Lung (tissue), 12 donors: ENCODE data around the gene P4HB. TPM values are rescaled to one million over a fixed set of nuclear protein-coding genes. Genes with fewer than 3 reads are reported as not detected.
A peak's percentile ranks its signal among the peaks of the same experiment; 100 is the strongest.

Experiments
- ATAC-seq: fragments of 200-7000 bp; cut with Tn5 transposase; one replicate; pipeline ENCODE4 v1.9.1; 2020; ENCODE audit warnings: moderate number of reproducible peaks; ENCODE audit not compliant: insufficient read depth, low FRiP score
- DNase-seq, 3 donors: peaks; one replicate each; pipeline ENCODE4 v3.0.0-alpha.2; 2013 to 2017
- H3K27ac ChIP-seq, 2 donors: one replicate each; pipeline ENCODE4 v1.5.1; 2013; ENCODE audit warnings: mild to moderate bottlenecking in 2 of 2, moderate library complexity in 2 of 2, control low read depth in 1 of 2, inconsistent platforms in 1 of 2, low read depth in 1 of 2, low read length in 1 of 2
- H3K27me3 ChIP-seq, 3 donors: one replicate each; pipeline ENCODE4 v1.5.1; 2013; ENCODE audit warnings: low read length in 2 of 3; ENCODE audit not compliant: control insufficient read depth in 3 of 3, insufficient read depth in 3 of 3
- H3K36me3 ChIP-seq, 4 donors: one replicate each; pipeline ENCODE4 v1.5.1; 2013; ENCODE audit warnings: low read length in 4 of 4, mild to moderate bottlenecking in 1 of 4, moderate library complexity in 1 of 4; ENCODE audit not compliant: control insufficient read depth in 4 of 4, insufficient read depth in 4 of 4
- H3K4me1 ChIP-seq, 5 donors: one replicate each; pipeline ENCODE4 v1.5.1; 2013; ENCODE audit warnings: low read length in 5 of 5, mild to moderate bottlenecking in 2 of 5, moderate library complexity in 1 of 5; ENCODE audit not compliant: control insufficient read depth in 5 of 5, insufficient read depth in 5 of 5
- H3K4me3 ChIP-seq: one replicate; pipeline ENCODE4 v1.5.1; 2013; ENCODE audit warnings: mild to moderate bottlenecking, control low read depth, moderate library complexity
- H3K9ac ChIP-seq, 2 donors: one replicate each; pipeline ENCODE4 v1.5.1; 2013; ENCODE audit warnings: low read length in 2 of 2, control low read depth in 1 of 2; ENCODE audit not compliant: insufficient read depth in 1 of 2
- H3K9me3 ChIP-seq, 4 donors: one replicate each; pipeline ENCODE4 v1.5.1; 2013; ENCODE audit warnings: low read length in 3 of 4, mild to moderate bottlenecking in 1 of 4, moderate library complexity in 1 of 4; ENCODE audit not compliant: control insufficient read depth in 4 of 4, insufficient read depth in 3 of 4
- CTCF ChIP-seq: IDR thresholded peaks from 2 replicates; pipeline ENCODE4 v1.5.1; 2012; ENCODE audit warnings: mild to moderate bottlenecking; ENCODE audit errors: control extremely low read depth, extremely low read depth
- WGBS, 2 donors: extraction: QIAGEN DNeasy Blood & Tissue Kit; methylation state at CpG; one replicate each; pipeline ENCODE4 v1.1.7; 2013; 5-methylcytosine and 5-hydroxymethylcytosine counted together
- polyA plus RNA-seq, 2 donors: library from polyadenylated mRNA; stranded (reverse); fragments of 200-250 nt; gene quantifications; one replicate each; pipeline ENCODE4 v1.2.1, GENCODE V29; 2013
- total RNA-seq, 2 donors: library from RNA; depleted of rRNA in 1 of 2; stranded (reverse); fragments of >200 nt in 1 of 2; gene quantifications; one replicate each; pipeline ENCODE4 v1.2.1, GENCODE V29; 2014 to 2021
- donor health status: control.
- donor health status: control.
- donor health status: Bipolar disorder and iron deficiency.
- donor health status: healthy.
- donor health status: DM: yes; HTN: yes; CAD: no.

The P4HB gene
- total and polyA plus RNA-seq, 4 donors, result 356 to 990 (median 779) TPM

- Histone ChIP-seq H3K9ac (no peak overlapping the region), H3K4me3 (no peak overlapping the region), H3K27ac (no peak overlapping the region), H3K36me3 (peaks cover 0 to 23% (median 17%) of the 10 kb centered on the region in 4 donors), H3K27me3 (no peaks in the 10 kb centered on the region), H3K9me3 (no peaks in the 10 kb centered on the region), H3K4me1 (peaks cover 0 to 26% (median 5%) of the 10 kb centered on the region in 5 donors)
- no peak for ATAC-seq
- 77 to 81% methylated on average over 9 of the region's 9 CpGs for WGBS, 2 donors
- DNase-seq, result no peak
- TF ChIP-seq CTCF, result no peak
These were observed 3.8 kb upstream of the P4HB start for GRCh38 chr17:81863833-81864768.

- peaks cover 0 to 24% (median 19%) of the 10 kb centered on the region in 4 donors for H3K36me3 ChIP-seq
- peaks cover 0 to 23% (median 11%) of the 10 kb centered on the region in 5 donors for H3K4me1 ChIP-seq
- H3K9ac ChIP-seq, result no peak overlapping the region
- TF ChIP-seq CTCF, result no peak
- WGBS, 2 donors, result 46 to 73% methylated on average over 6 of the region's 6 CpGs
- peak overlapping the region in 1 of 2 donors; percentile 35 for H3K27ac ChIP-seq
- H3K27me3 ChIP-seq, result no peaks in the 10 kb centered on the region
- ATAC-seq (no peak), DNase-seq (no peak)
- H3K9me3 ChIP-seq, result no peaks in the 10 kb centered on the region
- H3K4me3 ChIP-seq, result no peak overlapping the region
These were observed 2.9 kb upstream of the P4HB start for GRCh38 chr17:81863123-81863675.

- WGBS, 2 donors, result 1% methylated on average over 73 to 74 of the region's 74 CpGs
These were observed 627 bp upstream of the P4HB start for GRCh38 chr17:81860756-81861568.

More at GRCh38 chr17:81860756-81861568, 627 bp upstream of the P4HB start:
- ATAC-seq (peak; percentile 92), DNase-seq (peak; percentile 100)
- Histone ChIP-seq H3K4me3 (peak overlapping the region; percentile 79), H3K9ac (peak overlapping the region; percentile 76 to 89), H3K27me3 (no peaks in the 10 kb centered on the region), H3K4me1 (peaks cover 0 to 23% (median 10%) of the 10 kb centered on the region in 5 donors), H3K27ac (peak overlapping the region; percentile 80 to 99), H3K36me3 (peaks cover 0 to 28% (median 23%) of the 10 kb centered on the region in 4 donors), H3K9me3 (no peaks in the 10 kb centered on the region)
- TF ChIP-seq CTCF, result no peak
